H1 (cell line): ENCODE results near the gene CAMP. TPM values are rescaled to one million over a fixed set of nuclear protein-coding genes. Genes with fewer than 3 reads are reported as not detected.
A peak's percentile ranks its signal among the peaks of the same experiment; 100 is the strongest.

Source experiments
- CTCF ChIA-PET: fragments of 300-600 bp; sonication (Branson Sonifier 250); formaldehyde crosslinking; loops from one replicate; lab custom pipeline; 2021; ENCODE audit not compliant: partially characterized antibody; lab: Charles Lee
- POLR2A ChIA-PET: fragments of 300-600 bp; sonication (Branson Sonifier 250); formaldehyde crosslinking; loops from one replicate; lab custom pipeline; 2021; ENCODE audit warnings: inconsistent platforms; ENCODE audit not compliant: partially characterized antibody; lab: Charles Lee
- DNase-seq, 2 experiments: peaks; one replicate each; pipeline versions ENCODE4 v3.0.0 to v3.0.0-alpha.2; 2010 to 2022; ENCODE audit warnings: low spot score in 2 of 2, low read depth in 1 of 2, mixed read lengths in 1 of 2
- FAIRE-seq: peaks from 2 replicates; lab custom pipeline; 2011; peaks lifted over from hg19 to GRCh38; lab: Jason Lieb, UNC
- H2AFZ ChIP-seq: 2 replicates; pipeline ENCODE4 v1.8.1; 2012; ENCODE audit warnings: low read length, inconsistent platforms
- H2AK5ac ChIP-seq: 2 replicates; pipeline ENCODE4 v1.6.1; 2013; ENCODE audit warnings: low read depth, low read length
- H2BK120ac ChIP-seq: replicated peaks from 2 replicates; pipeline ENCODE3; 2013; ENCODE audit warnings: low read depth, low read length, inconsistent platforms
- H2BK12ac ChIP-seq: 2 replicates; pipeline ENCODE4 v1.6.1; 2013; ENCODE audit warnings: low read depth, low read length
- H2BK15ac ChIP-seq: 2 replicates; pipeline ENCODE4 v1.6.1; 2013; ENCODE audit warnings: low read length
- H2BK20ac ChIP-seq: 2 replicates; pipeline ENCODE4 v1.6.1; 2013; ENCODE audit warnings: low read length
- H2BK5ac ChIP-seq: 2 replicates; pipeline ENCODE4 v1.6.1; 2013; ENCODE audit warnings: low read depth, low read length
- H3K14ac ChIP-seq: 2 replicates; pipeline ENCODE4 v1.6.1; 2013; ENCODE audit warnings: inconsistent platforms; ENCODE audit not compliant: insufficient read length
- H3K18ac ChIP-seq: 2 replicates; pipeline ENCODE4 v1.6.1; 2013; ENCODE audit warnings: low read length; ENCODE audit errors: extremely low read depth
- H3K23ac ChIP-seq: 2 replicates; pipeline ENCODE4 v1.6.1; 2013; ENCODE audit warnings: inconsistent platforms; ENCODE audit not compliant: insufficient read length
- H3K23me2 ChIP-seq: 2 replicates; pipeline ENCODE4 v1.6.1; 2013; ENCODE audit warnings: low read depth, low read length
- H3K27ac ChIP-seq: 2 replicates; pipeline ENCODE4 v1.6.1; 2011; ENCODE audit warnings: low read depth, low read length, inconsistent platforms
- H3K27me3 ChIP-seq, 4 experiments: replicated peaks in 1 of 4; 1 replicate in 1 of 4; 2 replicates in 3 of 4; pipeline versions ENCODE4 v1.6.1 to v1.8.1; 2011 to 2013; ENCODE audit warnings: low read length in 3 of 4, mild to moderate bottlenecking in 3 of 4, inconsistent platforms in 2 of 4, mixed read lengths in 2 of 4, moderate library complexity in 1 of 4; ENCODE audit not compliant: control insufficient read depth in 3 of 4, insufficient read depth in 3 of 4; ENCODE audit errors: extremely low read depth in 1 of 4
- H3K36me3 ChIP-seq, 4 experiments: 2 replicates each; pipeline versions ENCODE4 v1.6.1 to v1.8.1; 2011 to 2013; ENCODE audit warnings: mild to moderate bottlenecking in 4 of 4, low read length in 3 of 4, moderate library complexity in 2 of 4, control low read depth in 1 of 4, inconsistent platforms in 1 of 4; ENCODE audit not compliant: insufficient read depth in 4 of 4, control insufficient read depth in 2 of 4
- H3K4ac ChIP-seq: replicated peaks from 2 replicates; pipeline ENCODE3; 2013; ENCODE audit warnings: low read length, low read depth, mixed read lengths, inconsistent platforms; ENCODE audit not compliant: insufficient read length
- H3K4me1 ChIP-seq, 4 experiments: replicated peaks in 1 of 4; 1 replicate in 1 of 4; 2 replicates in 3 of 4; pipeline versions ENCODE4 v1.6.1 to v1.8.1; 2011 to 2013; ENCODE audit warnings: low read length in 3 of 4, inconsistent platforms in 2 of 4, mixed read lengths in 1 of 4; ENCODE audit not compliant: insufficient read depth in 4 of 4, control insufficient read depth in 3 of 4
- H3K4me2 ChIP-seq, 2 experiments: 2 replicates each; pipeline versions ENCODE4 v1.6.1 to v1.8.1; 2011 to 2013; ENCODE audit warnings: low read depth in 2 of 2, low read length in 2 of 2, control low read depth in 1 of 2, inconsistent platforms in 1 of 2, mild to moderate bottlenecking in 1 of 2; ENCODE audit not compliant: insufficient read depth in 1 of 2
- H3K4me3 ChIP-seq, 4 experiments: fragments of 200-600, 300-600 bp in 1 of 4; sonication (generic), shearing (Covaris generic), sonication (Bioruptor Twin) in 1 of 4; 2 replicates each; pipeline versions ENCODE4 v1.5.1 to v1.8.1; 2011 to 2016; ENCODE audit warnings: low read length in 4 of 4, low read depth in 3 of 4, control low read depth in 2 of 4, inconsistent platforms in 2 of 4, mild to moderate bottlenecking in 2 of 4, mixed read lengths in 1 of 4, moderate library complexity in 1 of 4; ENCODE audit not compliant: insufficient read depth in 2 of 4; ENCODE audit errors: extremely low read depth in 1 of 4
- H3K56ac ChIP-seq: replicated peaks from 2 replicates; pipeline ENCODE3; 2013; ENCODE audit warnings: low read depth, mild to moderate bottlenecking, mixed read lengths, low read length, inconsistent platforms; ENCODE audit not compliant: insufficient read length
- H3K79me1 ChIP-seq: 2 replicates; pipeline ENCODE4 v1.6.1; 2013; ENCODE audit warnings: low read depth, low read length, control low read depth
- H3K79me2 ChIP-seq, 2 experiments: 2 replicates each; pipeline versions ENCODE4 v1.6.1 to v1.8.1; 2012 to 2013; ENCODE audit warnings: low read length in 2 of 2, mild to moderate bottlenecking in 2 of 2, inconsistent platforms in 1 of 2; ENCODE audit not compliant: insufficient read depth in 2 of 2, control insufficient read depth in 1 of 2
- H3K9ac ChIP-seq, 4 experiments: replicated peaks in 1 of 4; 1 replicate in 1 of 4; 2 replicates in 3 of 4; pipeline versions ENCODE4 v1.6.1 to v1.8.1; 2011 to 2013; ENCODE audit warnings: low read depth in 3 of 4, low read length in 3 of 4, control low read depth in 2 of 4, mild to moderate bottlenecking in 2 of 4, moderate library complexity in 2 of 4, inconsistent platforms in 1 of 4; ENCODE audit errors: extremely low read depth in 1 of 4
- H3K9me3 ChIP-seq, 2 experiments: 2 replicates each; pipeline versions ENCODE4 v1.6.1 to v1.8.1; 2012 to 2013; ENCODE audit warnings: mild to moderate bottlenecking in 2 of 2, moderate library complexity in 2 of 2, control low read depth in 1 of 2, inconsistent platforms in 1 of 2, low read depth in 1 of 2, low read length in 1 of 2, mixed read lengths in 1 of 2; ENCODE audit not compliant: insufficient read depth in 2 of 2
- H4K20me1 ChIP-seq, 2 experiments: replicated peaks in 1 of 2; 2 replicates each; pipeline versions ENCODE3 to v1.8.1; 2011 to 2013; ENCODE audit warnings: inconsistent platforms in 2 of 2, low read length in 2 of 2, mild to moderate bottlenecking in 1 of 2; ENCODE audit not compliant: insufficient read depth in 2 of 2, control insufficient read depth in 1 of 2
- H4K5ac ChIP-seq: 2 replicates; pipeline ENCODE4 v1.6.1; 2013; ENCODE audit warnings: low read length, low read depth, mixed read lengths, inconsistent platforms; ENCODE audit not compliant: insufficient read length
- H4K8ac ChIP-seq: 2 replicates; pipeline ENCODE4 v1.8.0; 2013; ENCODE audit warnings: mild to moderate bottlenecking, moderate library complexity, low read length, inconsistent platforms; ENCODE audit not compliant: insufficient read depth; ENCODE audit errors: extremely low read depth
- H4K91ac ChIP-seq: replicated peaks from 2 replicates; pipeline ENCODE3; 2013; ENCODE audit warnings: low read length, mixed read lengths, inconsistent platforms; ENCODE audit not compliant: insufficient read length
- BRCA1 ChIP-seq: IDR thresholded peaks from 2 replicates; pipeline ENCODE4 v1.6.1; 2012; ENCODE audit warnings: low read depth, low read length, improper control_type of control experiment
- CBX5 ChIP-seq: fragments of 300-800, 300-1000 bp; sonication (generic); IDR thresholded peaks from 2 replicates; pipeline ENCODE4 v1.7.1; 2016; ENCODE audit warnings: antibody characterized with exemption, low read length, low read depth
- CHD2 ChIP-seq: IDR thresholded peaks from 2 replicates; pipeline ENCODE4 v1.6.1; 2012; ENCODE audit warnings: low read length, improper control_type of control experiment
- CREB1 ChIP-seq: IDR thresholded peaks from 2 replicates; pipeline ENCODE4 v1.6.1; 2012; ENCODE audit warnings: inconsistent platforms
- FOSL1 ChIP-seq: IDR thresholded peaks from 2 replicates; pipeline ENCODE4 v1.6.1; 2011; ENCODE audit warnings: mild to moderate bottlenecking, low read depth, low read length, moderate library complexity; ENCODE audit not compliant: insufficient read depth
- JUN ChIP-seq: IDR thresholded peaks from 2 replicates; pipeline ENCODE4 v1.6.1; 2011; ENCODE audit warnings: low read depth, mild to moderate bottlenecking, improper control_type of control experiment, low read length
- PHF8 ChIP-seq: fragments of 200-600 bp; sonication (generic); conservative IDR thresholded peaks from 2 replicates; pipeline ENCODE4 v1.7.1; 2012; ENCODE audit warnings: low read depth, mild to moderate bottlenecking, inconsistent platforms, low read length, moderate library complexity
- POLR2A ChIP-seq, 2 experiments: IDR thresholded peaks; 1 replicate in 1 of 2; 2 replicates in 1 of 2; pipeline ENCODE4 v1.6.1; 2011; ENCODE audit warnings: low read depth in 2 of 2, low read length in 2 of 2, mild to moderate bottlenecking in 2 of 2; ENCODE audit errors: control extremely low read depth in 1 of 2
- RFX5 ChIP-seq: IDR thresholded peaks from 2 replicates; pipeline ENCODE4 v1.6.1; 2011; ENCODE audit warnings: low read depth, low read length, improper control_type of control experiment, borderline replicate concordance
- RNF2 ChIP-seq: fragments of 200-900, 300-1000 bp; sonication (generic); IDR thresholded peaks from 2 replicates; pipeline ENCODE4 v1.7.1; 2016; ENCODE audit warnings: borderline replicate concordance, low read depth, mild to moderate bottlenecking, antibody characterized with exemption, low read length; ENCODE audit not compliant: poor library complexity, severe bottlenecking; ENCODE audit errors: missing control alignments
- SIRT6 ChIP-seq: IDR thresholded peaks from one replicate; pipeline ENCODE4 v1.7.1; 2012; ENCODE audit warnings: low read length, inconsistent platforms
- SRF ChIP-seq: IDR thresholded peaks from 2 replicates; pipeline ENCODE4 v1.6.1; 2011; ENCODE audit warnings: mild to moderate bottlenecking, low read depth, low read length, moderate library complexity
- ZNF274 ChIP-seq: IDR thresholded peaks from 2 replicates; pipeline ENCODE4 v1.7.0; 2012; ENCODE audit warnings: low read length, borderline replicate concordance; ENCODE audit errors: extremely low read depth
- WGBS, 2 experiments: shearing (Covaris generic) in 1 of 2; methylation state at CpG; one replicate each; pipeline versions ENCODE4 v1.1.6 to v1.1.7; 2013 to 2015; ENCODE audit warnings: low lambda C conversion rate in 2 of 2, mixed read lengths in 2 of 2, inconsistent platforms in 1 of 2, low coverage in 1 of 2, missing lambda C conversion rate in 1 of 2; ENCODE audit not compliant: insufficient replicate concordance in 2 of 2, insufficient coverage in 1 of 2, insufficient read length in 1 of 2; ENCODE audit errors: extremely low coverage in 1 of 2, missing lambda C conversion rate in 1 of 2; 5-methylcytosine and 5-hydroxymethylcytosine counted together
- polyA plus RNA-seq, 7 experiments: library from polyadenylated mRNA; depleted of rRNA in 3 of 7; stranded (reverse) in 5 of 7; unstranded in 2 of 7; fragments of >200 nt in 5 of 7; fragments of 200-250 nt in 2 of 7; gene quantifications; 1 replicate in 5 of 7; 2 replicates in 1 of 7; 4 replicates in 1 of 7; pipeline versions ENCODE4 v1.2.1 to v1.2.3, GENCODE V29; 2011 to 2013; ENCODE audit warnings: missing spikeins in 2 of 7, mixed read lengths in 2 of 7
- total RNA-seq: library from RNA; stranded (reverse); fragmentation: NEBNext Ultra II Directional; extraction: Animal tissue kit (Norgen Biotek cat#: 25700); gene quantifications from 2 replicates; pipeline ENCODE4 v1.2.1, GENCODE V29; 2021

The CAMP gene
- total and polyA plus RNA-seq, 2 of the 8 experiments (the other 6 are each of a cell fraction or from before 2014, with no cell fraction given): not detected

DNA sequence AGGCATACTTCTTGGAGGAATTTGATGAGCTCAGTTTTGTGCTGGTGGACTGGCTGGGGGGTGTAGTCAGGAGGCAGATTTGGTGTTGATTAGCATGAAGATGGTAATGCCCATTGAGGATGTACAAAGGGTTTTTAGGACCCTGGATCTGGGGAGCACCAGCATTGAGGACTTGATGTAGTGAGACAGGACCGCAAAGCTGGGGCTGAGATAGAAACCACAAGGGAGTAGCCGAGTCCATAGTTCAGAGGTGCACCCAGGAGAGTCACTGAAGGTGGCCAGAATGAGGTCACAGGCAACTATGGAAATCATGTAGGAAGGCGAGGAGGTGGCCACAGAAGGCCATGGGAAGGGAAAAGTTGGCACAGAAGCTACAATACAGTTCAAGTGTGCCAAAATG is 32.4 kb upstream of the CAMP start:
- H3K79me2 ChIP-seq: peaks cover 8 to 17% of the 10 kb centered on the region in 2 experiments
- no peak overlapping the region for H3K23ac ChIP-seq
- 0 out of 2 replicates have a peak, but pooled peaks cover 2% of the 10 kb centered on the region for H3K79me1 ChIP-seq
- H2BK15ac ChIP-seq: peak overlapping the region; percentile 19; the same call in 1 of the 2 replicates
- no peak overlapping the region for H3K27ac ChIP-seq
- no peak overlapping the region for H4K91ac ChIP-seq
- peaks cover 0 to 2% of the 10 kb centered on the region in 2 experiments; a peak in 1 of 4 replicates for H3K9me3 ChIP-seq
- POLR2A ChIA-PET: interaction anchor here (1.0 to 5.1 kb wide), 8 partner anchors 12 to 238 kb away, joined by 3 to 82 read pairs (median 3); partner anchors contain the start of genes PLXNB1 and ZNF589
- H3K4me1 ChIP-seq: peaks cover 2 to 12% (median 8%) of the 10 kb centered on the region in 4 experiments; a peak in 6 of 7 replicates
- H3K4ac ChIP-seq: no peak overlapping the region
- 0 out of 4 replicates have a peak overlapping the region, but pooled peaks of 1 of the 2 experiments have one; percentile 27 for H3K4me2 ChIP-seq
- 0 out of 2 replicates have a peak overlapping the region, but pooled peaks have one; percentile 67 for H2BK5ac ChIP-seq
- H3K56ac ChIP-seq: no peak overlapping the region
- H2BK12ac ChIP-seq: peak overlapping the region; percentile 63; the same call in 1 of the 2 replicates
- CTCF ChIA-PET: interaction anchor here (0.8 to 2.1 kb wide), 4 partner anchors 9 to 245 kb away, joined by 3 to 9 read pairs (median 5); no protein-coding TSS in a partner anchor
- peak overlapping the region; percentile 38; the same call in 1 of the 2 replicates for H2BK20ac ChIP-seq
- H3K36me3 ChIP-seq: peaks cover 0 to 9% (median 3%) of the 10 kb centered on the region in 4 experiments; a peak in 4 of 8 replicates
- H2BK120ac ChIP-seq: no peak overlapping the region
- H3K4me3 ChIP-seq: peak overlapping the region in 1 of 4 experiments; percentile 5; a peak in 1 of 8 replicates
- no peak overlapping the region for H4K8ac ChIP-seq
- peaks cover 0 to 1% of the 10 kb centered on the region in 2 experiments for H4K20me1 ChIP-seq
- H4K5ac ChIP-seq: no peak overlapping the region
- H2AFZ ChIP-seq: 0 out of 2 replicates have a peak overlapping the region, but pooled peaks have one; percentile 43
- DNase-seq (no peak), FAIRE-seq (no peak)
- no peaks in the 10 kb centered on the region for H3K27me3 ChIP-seq
- H3K14ac ChIP-seq: no peak overlapping the region
- peak overlapping the region; percentile 1; the same call in 1 of the 2 replicates for H2AK5ac ChIP-seq
- WGBS, 2 experiments: 89% methylated on average over 3 of the region's 3 CpGs; no CpG with 5 or more reads in 1 of the 2 experiments
- no peak overlapping the region for H3K9ac ChIP-seq
- no peak overlapping the region; the same call in 1 of the 2 replicates for H3K18ac ChIP-seq
- H3K23me2 ChIP-seq: peaks cover 6% of the 10 kb centered on the region; the same call in 1 of the 2 replicates
- no peak for TF ChIP-seq BRCA1
- TF ChIP-seq CBX5: no peak
- no peak for TF ChIP-seq CREB1
- no peak for TF ChIP-seq SIRT6
- TF ChIP-seq SRF: no peak
- no peak for TF ChIP-seq PHF8
- TF ChIP-seq ZNF274: no peak
- no peak for TF ChIP-seq CHD2
- no peak for TF ChIP-seq FOSL1
- no peak for TF ChIP-seq JUN
- TF ChIP-seq RFX5: no peak
- TF ChIP-seq RNF2: no peak
- TF ChIP-seq POLR2A (IDR thresholded peaks at IDR 0.05; ENCODE audit: control extremely low read depth in 1 of 2, low read depth in 2 of 2, low read length in 2 of 2): no peak
